RWPE1 (cell line): ENCODE measurements around the gene CHADL.

ENCODE experiments used
- CTCF ChIA-PET: fragments of 350-600 bp; sonication (Branson Sonifier 250); formaldehyde crosslinking; extraction: SDS; loops from one replicate; lab custom pipeline; 2021; lab: Yijun Ruan, JAX
- POLR2A ChIA-PET: fragments of 400-600 bp; formaldehyde crosslinking; extraction: SDS; loops from one replicate; lab custom pipeline; 2020; ENCODE audit warnings: antibody characterized with exemption; ENCODE audit not compliant: low non-redundant PET; lab: Yijun Ruan, JAX
- DNase-seq: peaks from one replicate; pipeline ENCODE4 v3.0.0; 2012; ENCODE audit warnings: low spot score
- H3K27ac ChIP-seq: fragments of 450-650 bp; 2 replicates; pipeline ENCODE4 v1.5.1; 2017
- CTCF ChIP-seq: fragments of 450-650 bp; conservative IDR thresholded peaks from 2 replicates; pipeline ENCODE4 v1.5.1; 2017; ENCODE audit warnings: low read depth, mild to moderate bottlenecking

CHADL gene

GRCh38 chr22:41240377-41241132 is at the start of gene CHADL:
Gene CHADL, minus strand, starts transcription at chr22:41240931. Its CDS starts 50 bp downstream, at chr22:41240881.
- H3K27ac ChIP-seq, result peak within 1 kb of the TSS; percentile 45
- ChIA-PET CTCF (no interaction called here), POLR2A (no interaction called here)
- DNase-seq, result no peak
- TF ChIP-seq CTCF, result no peak

GRCh38 chr22:41289671-41290070 is 48.9 kb upstream of the CHADL start:
- POLR2A ChIA-PET, result no interaction called here
- peak overlapping the region; percentile 95 for H3K27ac ChIP-seq
- DNase-seq, result no peak
- no peak for TF ChIP-seq CTCF
- CTCF ChIA-PET, result no interaction called here

- peak; percentile 71 for DNase-seq
- ChIA-PET CTCF (interaction anchor here (1.2 kb wide), 1 partner anchor 13 kb away, joined by 8 read pairs; the partner anchor contains the start of gene ZC3H7B), POLR2A (interaction anchor here (0.6 kb wide), 1 partner anchor 9 kb away, joined by 5 read pairs; no protein-coding TSS in a partner anchor)
- no peak for TF ChIP-seq CTCF
- H3K27ac ChIP-seq, result peak overlapping the region; percentile 95
Observed at GRCh38 chr22:41288245-41288946, 47.7 kb upstream of the CHADL start.

- peak overlapping the region; percentile 93 for H3K27ac ChIP-seq
- POLR2A ChIA-PET, result no interaction called here
- no peak for TF ChIP-seq CTCF
- CTCF ChIA-PET, result interaction anchor here (0.5 kb wide), 1 partner anchor 22 kb away, joined by 4 read pairs; no protein-coding TSS in a partner anchor
- no peak for DNase-seq
Observed at GRCh38 chr22:41286639-41287091, 45.9 kb upstream of the CHADL start.

- POLR2A ChIA-PET, result interaction anchor here (0.5 to 0.6 kb wide), 2 partner anchors 11 to 96 kb away, joined by 4 read pairs; partner anchors contain the start of gene TEF
- peak within 1 kb of the TSS; percentile 93 for H3K27ac ChIP-seq
- peak; percentile 88 for DNase-seq
- TF ChIP-seq CTCF, result no peak
- CTCF ChIA-PET, result interaction anchor here (0.5 kb wide), 1 partner anchor 21 kb away, joined by 4 read pairs; no protein-coding TSS in a partner anchor
Observed at GRCh38 chr22:41285820-41286638, 45.3 kb upstream of the CHADL start, which contains the start of gene RANGAP1. Gene RANGAP1, minus strand, starts transcription at chr22:41286187. Its CDS starts 5,143 bp downstream, at chr22:41281044.

GRCh38 chr22:41285441-41285819 is 44.7 kb upstream of the CHADL start:
- POLR2A ChIA-PET, result interaction anchor here (0.6 kb wide), 1 partner anchor 97 kb away, joined by 4 read pairs; the partner anchor contains the start of gene TEF
- peak; percentile 81 for DNase-seq
- peak overlapping the region; percentile 93 for H3K27ac ChIP-seq
- CTCF ChIA-PET, result no interaction called here
- TF ChIP-seq CTCF, result no peak
